Pancreas (tissue), 10 donors: Measurements from ENCODE around the gene FADD. TPM values are rescaled to one million over a fixed set of nuclear protein-coding genes. Genes with fewer than 3 reads are reported as not detected.

Experiments used
- ATAC-seq, 4 donors: fragments of 200-7000 bp; cut with Tn5 transposase; one replicate each; pipeline versions ENCODE4 v1.8.0 to v1.9.1; 2020; ENCODE audit warnings: mild to moderate bottlenecking in 4 of 4, moderate library complexity in 4 of 4
- DNase-seq, 6 donors: peaks; one replicate each; pipeline ENCODE4 v3.0.0-alpha.2; 2020
- FAIRE-seq: peaks from 2 replicates; lab custom pipeline; 2012; peaks lifted over from hg19 to GRCh38; lab: Jason Lieb, UNC
- H3K27ac ChIP-seq, 4 donors: fragments of 200-600 bp; sonication (generic); 1 replicate in 3 of 4; 2 replicates in 1 of 4; pipeline versions ENCODE4 v1.5.0 to v1.8.0; 2020
- H3K27me3 ChIP-seq, 4 donors: fragments of 200-600 bp; one replicate each; pipeline ENCODE4 v1.8.0; 2021
- H3K36me3 ChIP-seq, 3 donors: fragments of 200-600 bp; sonication (generic) in 1 of 3; one replicate each; pipeline versions ENCODE4 v1.5.0 to v1.8.0; 2020 to 2021
- H3K4me1 ChIP-seq, 3 donors: fragments of 200-600 bp; one replicate each; pipeline ENCODE4 v1.8.0; 2021
- H3K4me3 ChIP-seq, 4 donors: fragments of 200-600 bp; sonication (generic) in 2 of 4; one replicate each; pipeline versions ENCODE4 v1.5.0 to v1.8.0; 2020 to 2021
- H3K9me3 ChIP-seq, 4 donors: fragments of 200-600 bp; one replicate each; pipeline ENCODE4 v1.8.0; 2021
- CTCF ChIP-seq, 4 donors: fragments of 200-600 bp; sonication (generic) in 3 of 4; IDR thresholded peaks; one replicate each; pipeline versions ENCODE4 v1.5.0 to v1.8.0; 2021; ENCODE audit warnings: antibody characterized with exemption in 4 of 4
- WGBS, 2 donors: extraction: QIAGEN DNeasy Blood & Tissue Kit; methylation state at CpG; one replicate each; pipeline ENCODE4 v1.1.7; 2013; 5-methylcytosine and 5-hydroxymethylcytosine counted together
- intact Hi-C, 3 donors: fragments of 100-400 bp; cut with DNase I; formaldehyde crosslinking; loops; one replicate each; pipeline versions ENCODE4 v1.11.1 to v1.14.2; 2022
- polyA plus RNA-seq, 2 donors: library from polyadenylated mRNA; stranded (reverse); fragments of 200-250 nt; gene quantifications; one replicate each; pipeline ENCODE4 v1.2.3, GENCODE V29; 2013
- total RNA-seq, 6 donors: library from RNA; stranded (reverse); fragmentation: NEBNext Ultra II Directional in 4 of 6; extraction: Animal tissue kit (Norgen Biotek cat#: 25700) in 4 of 6; gene quantifications; one replicate each; pipeline versions ENCODE4 v1.2.1 to v1.2.4, GENCODE V29; 2021 to 2023
- donor health status: healthy with polysubstance abuse.
- donor health status: DM: no; HTN: no; CAD: no; lungs with moderate emphysema.
- donor health status: DM: no; HTN: no; CAD: no.
- donor health status: control.
- donor health status: control.
- donor health status: Bipolar disorder and iron deficiency.
- donor health status: DM: yes; HTN: yes; CAD: no.
- donor health status: DM: no; HTN: no; CAD: no.
- donor health status: DM: no; HTN: no; CAD: no.
- donor health status: DM: yes; HTN: yes; CAD: no.

Gene FADD
- total and polyA plus RNA-seq, 8 donors = 5.1 to 11.6 (median 7.6) TPM

DNA sequence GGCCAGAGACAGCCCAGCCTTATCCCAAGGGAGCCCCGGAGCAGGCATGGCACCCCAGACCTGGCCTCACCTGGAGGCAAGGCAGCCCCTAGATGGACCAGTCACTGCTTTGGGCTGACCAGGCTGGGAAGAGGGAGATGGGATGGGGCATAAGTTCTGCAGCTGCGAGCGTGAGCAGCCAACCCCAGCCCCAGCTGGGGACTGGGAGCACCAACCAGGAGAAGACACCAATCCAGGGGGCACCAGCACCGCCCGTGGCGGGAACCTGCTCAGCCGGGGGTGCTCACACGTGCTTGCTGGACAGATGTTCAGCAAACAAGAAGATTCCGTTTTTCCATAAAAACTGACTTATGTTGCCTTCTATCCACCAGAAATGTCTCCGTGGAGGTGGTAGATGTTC is 16.2 kb upstream of the FADD start:
- intact Hi-C loops = loop anchor here in 1 of 3 donors (5.0 kb wide), 1 partner anchor 265 kb away; no protein-coding TSS in a partner anchor
- FAIRE-seq = no peak

GRCh38 chr11:70187771-70188170 is 15.3 kb upstream of the FADD start:
- ATAC-seq (no peak), FAIRE-seq (no peak)
- no peak for TF ChIP-seq CTCF (IDR thresholded peaks at IDR 0.05)

More for the DNA sequence above, 16.2 kb upstream of the FADD start:
- ATAC-seq = no peak
- Histone ChIP-seq H3K36me3 (no peaks in the 10 kb centered on the region), H3K4me1 (no peaks in the 10 kb centered on the region), H3K9me3 (no peaks in the 10 kb centered on the region), H3K4me3 (no peak overlapping the region), H3K27ac (no peak overlapping the region), H3K27me3 (no peaks in the 10 kb centered on the region)
- no peak for TF ChIP-seq CTCF (IDR thresholded peaks at IDR 0.05)
- DNase-seq = no peak
- 59 to 75% methylated on average over 10 of the region's 10 CpGs for WGBS, 2 donors

GRCh38 chr11:70189622-70190021 is 13.5 kb upstream of the FADD start:
- FAIRE-seq (no peak), ATAC-seq (no peak), DNase-seq (peak in 1 of 6 donors; percentile 5)
- Histone ChIP-seq H3K27ac (no peak overlapping the region), H3K27me3 (no peaks in the 10 kb centered on the region), H3K36me3 (no peaks in the 10 kb centered on the region), H3K9me3 (no peaks in the 10 kb centered on the region), H3K4me1 (no peaks in the 10 kb centered on the region), H3K4me3 (no peak overlapping the region)
- intact Hi-C loops = loop anchor here in 2 of 3 donors (5.0 to 10.0 kb wide), 2 partner anchors 267 to 505 kb away; no protein-coding TSS in a partner anchor
- WGBS, 2 donors = 69 to 79% methylated on average over 11 of the region's 11 CpGs
- no peak for TF ChIP-seq CTCF (IDR thresholded peaks at IDR 0.05)

More at GRCh38 chr11:70187771-70188170, 15.3 kb upstream of the FADD start:
- Histone ChIP-seq H3K36me3 (no peaks in the 10 kb centered on the region), H3K27me3 (no peaks in the 10 kb centered on the region), H3K27ac (no peak overlapping the region), H3K9me3 (no peaks in the 10 kb centered on the region), H3K4me1 (no peaks in the 10 kb centered on the region), H3K4me3 (no peak overlapping the region)
- DNase-seq = no peak
- whole genome bisulfite sequencing, 2 donors = 61 to 79% methylated on average over 15 of the region's 15 CpGs
- intact Hi-C loops = loop anchor here in 1 of 3 donors (5.0 kb wide), 1 partner anchor 265 kb away; no protein-coding TSS in a partner anchor

- no peaks in the 10 kb centered on the region for H3K36me3 ChIP-seq
- H3K9me3 ChIP-seq = no peaks in the 10 kb centered on the region
- no peak for FAIRE-seq
- no peaks in the 10 kb centered on the region for H3K27me3 ChIP-seq
- peak; percentile 36 to 90 (median 76) for DNase-seq
- no peak overlapping the region for H3K27ac ChIP-seq
- WGBS, 2 donors = 8 to 9% methylated on average over 22 of the region's 22 CpGs
- intact Hi-C loops = loop anchor here in 2 of 3 donors (5.0 to 10.0 kb wide), 2 partner anchors 269 to 507 kb away; no protein-coding TSS in a partner anchor
- no peak overlapping the region for H3K4me3 ChIP-seq
- no peaks in the 10 kb centered on the region for H3K4me1 ChIP-seq
- peak; percentile 74 to 90 (median 89) for ATAC-seq
- peak; percentile 49 to 85 (median 74) for TF ChIP-seq CTCF (IDR thresholded peaks at IDR 0.05)
Observed at GRCh38 chr11:70191495-70192140, 11.5 kb upstream of the FADD start.
